Ovary (tissue), 3 donors: ENCODE data around the gene SLIT3.

ENCODE experiments used
- EP300 ChIP-seq: sonication (generic); formaldehyde crosslinking; IDR thresholded peaks from one replicate; pipeline ENCODE4 v1.6.1; 2017; ENCODE audit warnings: antibody characterized with exemption
- POLR2A ChIP-seq: fragments of 450-650 bp; IDR thresholded peaks from one replicate; pipeline ENCODE4 v1.6.1; 2017; ENCODE audit warnings: antibody characterized with exemption, mild to moderate bottlenecking, moderate library complexity
- TF ChIP-seq, protein P1 (sequence below), 3 donors: fragments of 450-650 bp in 2 of 3; fragments of 200-600 bp in 1 of 3; IDR thresholded peaks; one replicate each; pipeline versions ENCODE4 v1.5.1 to v1.8.0; 2016 to 2022; ENCODE audit warnings: antibody characterized with exemption in 3 of 3, mild to moderate bottlenecking in 1 of 3
- donor health status: DM: no; HTN: no; CAD: no.

DNA sequence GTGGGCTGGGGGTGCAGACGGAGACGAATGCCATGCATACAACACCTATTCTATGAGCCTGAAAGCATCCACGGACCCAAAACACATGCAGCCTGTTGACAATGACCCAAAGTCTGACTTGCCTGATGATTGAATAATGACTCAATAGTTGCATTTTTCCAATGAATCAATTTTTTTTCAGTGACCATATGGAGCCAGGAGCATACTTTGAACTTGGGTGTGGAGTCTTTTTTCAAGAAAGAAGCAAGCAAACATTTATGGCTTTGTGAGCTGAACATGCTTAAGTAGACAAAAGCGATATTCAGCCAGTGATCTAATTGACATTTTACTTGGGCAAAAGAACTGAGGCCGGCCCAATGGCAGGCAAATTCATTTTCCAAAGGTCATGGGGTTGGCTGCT is 437.9 kb downstream of the SLIT3 start:
- TF ChIP-seq, protein P1, sequence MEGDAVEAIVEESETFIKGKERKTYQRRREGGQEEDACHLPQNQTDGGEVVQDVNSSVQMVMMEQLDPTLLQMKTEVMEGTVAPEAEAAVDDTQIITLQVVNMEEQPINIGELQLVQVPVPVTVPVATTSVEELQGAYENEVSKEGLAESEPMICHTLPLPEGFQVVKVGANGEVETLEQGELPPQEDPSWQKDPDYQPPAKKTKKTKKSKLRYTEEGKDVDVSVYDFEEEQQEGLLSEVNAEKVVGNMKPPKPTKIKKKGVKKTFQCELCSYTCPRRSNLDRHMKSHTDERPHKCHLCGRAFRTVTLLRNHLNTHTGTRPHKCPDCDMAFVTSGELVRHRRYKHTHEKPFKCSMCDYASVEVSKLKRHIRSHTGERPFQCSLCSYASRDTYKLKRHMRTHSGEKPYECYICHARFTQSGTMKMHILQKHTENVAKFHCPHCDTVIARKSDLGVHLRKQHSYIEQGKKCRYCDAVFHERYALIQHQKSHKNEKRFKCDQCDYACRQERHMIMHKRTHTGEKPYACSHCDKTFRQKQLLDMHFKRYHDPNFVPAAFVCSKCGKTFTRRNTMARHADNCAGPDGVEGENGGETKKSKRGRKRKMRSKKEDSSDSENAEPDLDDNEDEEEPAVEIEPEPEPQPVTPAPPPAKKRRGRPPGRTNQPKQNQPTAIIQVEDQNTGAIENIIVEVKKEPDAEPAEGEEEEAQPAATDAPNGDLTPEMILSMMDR (IDR thresholded peaks at IDR 0.05) = no peak
- TF ChIP-seq EP300 (no peak), POLR2A (no peak)
